SK-N-SH treated with all-trans-retinoic acid at 6 μM for 48 hours (cell line): Measurements from ENCODE around the gene CDH22.

Experiments used
- BACH2 ChIP-seq: fragments of 250-450 bp; sonication (Bioruptor Pico); IDR thresholded peaks from 2 replicates; pipeline ENCODE4 v1.9.0; 2021; ENCODE audit warnings: mild to moderate bottlenecking, borderline replicate concordance
- CREB5 ChIP-seq: fragments of 250-450 bp; sonication (Bioruptor Pico); IDR thresholded peaks from 2 replicates; pipeline ENCODE4 v1.5.1; 2020; ENCODE audit warnings: low read depth, mild to moderate bottlenecking, moderate library complexity
- CSRNP3 ChIP-seq: fragments of 250-450 bp; sonication (Bioruptor Pico); IDR thresholded peaks from 2 replicates; pipeline ENCODE4 v1.5.1; 2021; ENCODE audit warnings: mild to moderate bottlenecking, moderate library complexity
- ESRRG ChIP-seq: fragments of 250-450 bp; sonication (Bioruptor Pico); IDR thresholded peaks from 2 replicates; pipeline ENCODE4 v1.6.1; 2021; ENCODE audit warnings: mild to moderate bottlenecking
- GLIS3 ChIP-seq: fragments of 250-450 bp; sonication (Bioruptor Pico); IDR thresholded peaks from 2 replicates; pipeline ENCODE4 v1.5.0; 2020; ENCODE audit warnings: mild to moderate bottlenecking, moderate library complexity
- ISL1 ChIP-seq: fragments of 250-450 bp; sonication (Bioruptor Pico); IDR thresholded peaks from 2 replicates; pipeline ENCODE4 v2.1.2; 2022; ENCODE audit warnings: mild to moderate bottlenecking, moderate library complexity
- OSR1 ChIP-seq: fragments of 250-450 bp; sonication (Bioruptor Pico); IDR thresholded peaks from 2 replicates; pipeline ENCODE4 v1.8.0; 2022; ENCODE audit warnings: moderate library complexity, mild to moderate bottlenecking, inconsistent platforms
- PATZ1 ChIP-seq: fragments of 250-450 bp; sonication (Bioruptor Pico); IDR thresholded peaks from 2 replicates; pipeline ENCODE4 v1.8.0; 2020; ENCODE audit warnings: mild to moderate bottlenecking, moderate library complexity, borderline replicate concordance
- SNAI2 ChIP-seq: fragments of 250-450 bp; sonication (Bioruptor Pico); IDR thresholded peaks from 2 replicates; pipeline ENCODE4 v1.5.0; 2020; ENCODE audit warnings: mild to moderate bottlenecking, moderate library complexity
- ZFP30 ChIP-seq: fragments of 450-650 bp; formaldehyde crosslinking; IDR thresholded peaks from 2 replicates; pipeline ENCODE4 v1.5.0; 2022; ENCODE audit warnings: mild to moderate bottlenecking, moderate library complexity
- ZNF70 ChIP-seq: fragments of 450-650 bp; formaldehyde crosslinking; IDR thresholded peaks from 2 replicates; pipeline ENCODE4 v1.5.0; 2020; ENCODE audit warnings: mild to moderate bottlenecking, moderate library complexity

- TF ChIP-seq CREB5 (CRISPR knock-in tag), result no peak
- no peak for TF ChIP-seq SNAI2 (CRISPR knock-in tag)
- TF ChIP-seq ISL1 (CRISPR knock-in tag), result no peak
- TF ChIP-seq CSRNP3, result no peak
- TF ChIP-seq GLIS3, result no peak
- no peak for TF ChIP-seq BACH2 (CRISPR knock-in tag)
- TF ChIP-seq PATZ1 (CRISPR knock-in tag), result no peak
- TF ChIP-seq ZNF70 (CRISPR knock-in tag), result no peak
- no peak for TF ChIP-seq OSR1 (CRISPR knock-in tag)
- TF ChIP-seq ZFP30, result no peak
- TF ChIP-seq ESRRG, result no peak
Observed at GRCh38 chr20:46343975-46344357, 35.7 kb upstream of the CDH22 start.
